Vagina (tissue), 2 donors: ENCODE results near the gene ANKRD29.

Experiments
- CTCF ChIP-seq, 3 experiments: fragments of 450-650 bp in 2 of 3; fragments of 200-600 bp in 1 of 3; sonication (generic) in 1 of 3; IDR thresholded peaks; one replicate each; pipeline ENCODE4 v1.5.1; 2017 to 2019; ENCODE audit warnings: antibody characterized with exemption in 3 of 3, mild to moderate bottlenecking in 2 of 3, moderate library complexity in 2 of 3
- POLR2A ChIP-seq, 2 donors: fragments of 450-650 bp; IDR thresholded peaks; one replicate each; pipeline ENCODE4 v1.6.1; 2017; ENCODE audit warnings: antibody characterized with exemption in 2 of 2, mild to moderate bottlenecking in 2 of 2, moderate library complexity in 2 of 2
- POLR2AphosphoS5 ChIP-seq, 2 donors: sonication (generic); formaldehyde crosslinking; IDR thresholded peaks; one replicate each; pipeline ENCODE4 v1.9.0; 2017; ENCODE audit warnings: antibody characterized with exemption in 2 of 2, mild to moderate bottlenecking in 2 of 2, low read depth in 1 of 2; ENCODE audit not compliant: insufficient read depth in 1 of 2

GRCh38 chr18:23591011-23591410 lies 71.7 kb downstream of the ANKRD29 start:
- TF ChIP-seq CTCF (IDR thresholded peaks at IDR 0.05) (no peak), POLR2A (IDR thresholded peaks at IDR 0.05) (no peak), POLR2AphosphoS5 (IDR thresholded peaks at IDR 0.05; ENCODE audit: insufficient read depth in 1 of 2, low read depth in 1 of 2) (no peak)
